ENCODE measurements around the gene TMEM143.

TMEM143 gene

DNA sequence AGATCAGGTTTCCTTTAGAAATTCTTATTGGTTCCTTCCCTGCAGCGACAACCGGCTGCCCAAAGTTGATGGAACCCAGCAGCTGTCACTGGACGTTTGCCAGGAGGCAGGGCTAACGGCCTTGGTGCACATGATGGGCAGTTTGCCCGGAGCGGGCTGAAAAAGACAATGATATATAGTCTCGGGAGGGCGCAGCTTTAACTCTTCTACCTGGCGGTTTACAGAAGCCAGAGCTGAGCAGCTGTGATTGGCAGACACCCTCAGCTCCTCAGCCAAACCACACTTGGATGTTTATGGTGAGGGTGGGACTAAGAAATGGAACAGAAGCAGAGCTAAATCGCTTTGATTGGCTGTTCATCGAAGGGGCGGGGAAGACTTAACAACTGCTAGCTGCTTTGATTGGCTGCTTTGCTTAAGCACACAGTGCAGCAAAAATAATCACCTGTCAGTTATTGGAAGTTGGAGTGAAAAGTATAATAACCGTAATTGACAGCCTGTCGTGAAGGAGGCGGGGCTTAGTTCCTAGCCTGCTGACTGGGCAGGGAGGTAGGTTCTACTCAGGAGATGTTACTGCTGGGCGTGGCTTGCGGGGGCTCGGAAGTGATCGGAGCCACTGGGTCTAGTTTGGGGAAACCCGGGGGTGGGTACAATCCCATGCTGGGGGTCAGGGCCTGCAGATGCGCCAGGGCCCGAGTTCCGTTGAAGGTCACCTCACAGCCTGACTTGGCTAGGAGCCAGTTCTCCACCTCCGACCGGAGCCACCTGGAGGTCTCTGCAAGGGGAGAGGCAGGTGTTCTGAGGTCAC lies 30.9 kb downstream of the TMEM143 start:
- Histone ChIP-seq H3K9me3 (ENCODE audit: control extremely low read depth in 1 of 5, control insufficient read depth in 4 of 5, insufficient read depth in 2 of 5, low read depth in 1 of 5, low read length in 4 of 5) (peaks cover 0 to 5% (median 0%) of the 10 kb centered on the region in 5 experiments), H3K27me3 (replicated peaks in 2 of 5; ENCODE audit: control insufficient read depth in 4 of 5, insufficient read depth in 5 of 5, low read length in 4 of 5) (no peaks in the 10 kb centered on the region), H3K4me3 (ENCODE audit: control insufficient read depth in 1 of 7, extremely low read depth in 1 of 7, insufficient read depth in 4 of 7, low read depth in 2 of 7, low read length in 6 of 7) (peak overlapping the region; percentile 54 to 91 (median 84)), H3K4me1 (ENCODE audit: control extremely low read depth in 1 of 4, control insufficient read depth in 4 of 4, insufficient read depth in 4 of 4, low read length in 3 of 4) (peaks cover 14 to 56% (median 47%) of the 10 kb centered on the region in 4 experiments), H3K27ac (ENCODE audit: insufficient read depth in 1 of 2, low read depth in 1 of 2, low read length in 2 of 2, poor library complexity in 1 of 2, severe bottlenecking in 2 of 2) (peak overlapping the region; percentile 91 to 92), H3K36me3 (ENCODE audit: control insufficient read depth in 4 of 4, insufficient read depth in 4 of 4, low read length in 3 of 4) (peaks cover 0 to 19% (median 15%) of the 10 kb centered on the region in 4 experiments)
- ChIA-PET CTCF (interaction anchor here (0.6 to 13.0 kb wide), 12 partner anchors 14 to 1163 kb away, joined by 3 to 286 read pairs (median 4); partner anchors contain the start of genes EMP3 and KDELR1), POLR2A (interaction anchor here (0.6 to 5.3 kb wide), 5 partner anchors 8 to 75 kb away, joined by 3 to 85 read pairs (median 9); partner anchors contain the start of gene EMP3)
- 0% methylated on average over 19 of the region's 25 CpGs for WGBS (ENCODE audit: insufficient coverage)
- peak; percentile 99 to 100 (median 99) for DNase-seq

DNA sequence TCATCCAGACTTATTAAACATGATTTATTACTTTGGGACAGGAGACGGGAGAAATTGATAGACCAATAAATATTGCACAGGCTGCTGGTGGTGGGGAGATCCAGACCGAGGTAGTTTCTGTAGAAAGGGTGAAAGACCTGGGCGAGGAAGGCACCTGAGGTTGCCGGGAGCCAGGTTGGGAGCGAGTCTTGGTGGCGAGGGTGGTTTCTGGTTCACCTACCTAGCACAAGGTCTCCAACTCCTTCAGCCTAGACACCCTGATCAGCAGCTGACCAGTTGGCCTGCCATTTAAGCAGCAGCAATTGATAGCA lies 31.4 kb downstream of the TMEM143 start:
- peaks cover 0 to 5% (median 0%) of the 10 kb centered on the region in 5 experiments for H3K9me3 ChIP-seq (ENCODE audit: control extremely low read depth in 1 of 5, control insufficient read depth in 4 of 5, insufficient read depth in 2 of 5, low read depth in 1 of 5, low read length in 4 of 5)
- CTCF ChIA-PET: interaction anchor here (0.6 to 13.0 kb wide), 9 partner anchors 14 to 756 kb away, joined by 3 to 286 read pairs (median 4); partner anchors contain the start of genes EMP3 and KDELR1
- H3K4me1 ChIP-seq (ENCODE audit: control extremely low read depth in 1 of 4, control insufficient read depth in 4 of 4, insufficient read depth in 4 of 4, low read length in 3 of 4): peaks cover 14 to 62% (median 51%) of the 10 kb centered on the region in 4 experiments
- peaks cover 0 to 21% (median 19%) of the 10 kb centered on the region in 4 experiments for H3K36me3 ChIP-seq (ENCODE audit: control insufficient read depth in 4 of 4, insufficient read depth in 4 of 4, low read length in 3 of 4)
- peak overlapping the region in 1 of 2 experiments; percentile 71 for H3K27ac ChIP-seq (ENCODE audit: insufficient read depth in 1 of 2, low read depth in 1 of 2, low read length in 2 of 2, poor library complexity in 1 of 2, severe bottlenecking in 2 of 2)
- H3K27me3 ChIP-seq (replicated peaks in 2 of 5; ENCODE audit: control insufficient read depth in 4 of 5, insufficient read depth in 5 of 5, low read length in 4 of 5): no peaks in the 10 kb centered on the region
- peak overlapping the region; percentile 5 to 91 (median 84) for H3K4me3 ChIP-seq (ENCODE audit: control insufficient read depth in 1 of 7, extremely low read depth in 1 of 7, insufficient read depth in 4 of 7, low read depth in 2 of 7, low read length in 6 of 7)
- WGBS (ENCODE audit: insufficient coverage): 56% methylated on average over 5 of the region's 6 CpGs
- no peak for DNase-seq
- POLR2A ChIA-PET: interaction anchor here (1.8 to 5.3 kb wide), 2 partner anchors 9 to 13 kb away, joined by 9 to 85 read pairs; a partner anchor contains a TSS

DNA sequence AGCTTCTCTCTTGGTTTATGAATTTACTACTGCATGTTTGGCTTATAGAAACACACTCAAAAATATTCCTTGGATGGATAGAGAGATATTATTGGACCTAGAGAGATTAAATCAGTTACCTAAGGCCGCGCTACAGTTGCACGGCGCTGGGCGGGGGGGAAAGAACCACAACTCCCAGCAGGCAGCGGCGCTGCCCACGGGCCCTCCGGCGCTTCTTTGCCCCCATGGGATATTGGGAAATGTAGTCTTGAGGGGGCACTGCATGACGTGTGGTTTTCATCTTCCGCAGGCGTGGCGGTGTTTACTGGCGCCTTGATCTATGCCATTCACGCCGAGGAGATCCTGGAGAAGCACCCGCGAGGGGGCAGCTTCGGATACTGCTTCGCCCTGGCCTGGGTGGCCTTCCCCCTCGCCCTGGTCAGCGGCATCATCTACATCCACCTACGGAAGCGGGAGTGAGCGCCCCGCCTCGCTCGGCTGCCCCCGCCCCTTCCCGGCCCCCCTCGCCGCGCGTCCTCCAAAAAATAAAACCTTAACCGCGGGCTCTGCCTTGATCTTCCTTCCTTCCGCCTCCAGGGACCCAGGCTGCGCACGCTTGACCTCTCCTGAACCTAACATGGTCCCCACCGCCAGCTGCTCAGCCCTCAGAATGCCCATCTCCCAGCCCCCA lies 33.6 kb downstream of the TMEM143 start:
- no peaks in the 10 kb centered on the region for H3K27me3 ChIP-seq (replicated peaks in 2 of 5; ENCODE audit: control insufficient read depth in 4 of 5, insufficient read depth in 5 of 5, low read length in 4 of 5)
- H3K36me3 ChIP-seq (ENCODE audit: control insufficient read depth in 4 of 4, insufficient read depth in 4 of 4, low read length in 3 of 4): peaks cover 0 to 22% (median 19%) of the 10 kb centered on the region in 4 experiments
- DNase-seq: peak; percentile 91 to 95 (median 94)
- peak overlapping the region; percentile 10 to 78 (median 52) for H3K4me3 ChIP-seq (ENCODE audit: control insufficient read depth in 1 of 7, extremely low read depth in 1 of 7, insufficient read depth in 4 of 7, low read depth in 2 of 7, low read length in 6 of 7)
- H3K4me1 ChIP-seq (ENCODE audit: control extremely low read depth in 1 of 4, control insufficient read depth in 4 of 4, insufficient read depth in 4 of 4, low read length in 3 of 4): peaks cover 14 to 78% (median 71%) of the 10 kb centered on the region in 4 experiments
- 2% methylated on average over 23 of the region's 41 CpGs for WGBS (ENCODE audit: insufficient coverage)
- POLR2A ChIA-PET: interaction anchor here (5.3 kb wide), 1 partner anchor 11 kb away, joined by 85 read pairs; a partner anchor contains a TSS
- H3K27ac ChIP-seq (ENCODE audit: insufficient read depth in 1 of 2, low read depth in 1 of 2, low read length in 2 of 2, poor library complexity in 1 of 2, severe bottlenecking in 2 of 2): peak overlapping the region; percentile 19 to 68
- CTCF ChIA-PET: interaction anchor here (1.0 to 13.0 kb wide), 2 partner anchors 12 to 73 kb away, joined by 3 to 286 read pairs; partner anchors contain the start of gene EMP3
- peaks cover 0 to 5% (median 0%) of the 10 kb centered on the region in 5 experiments for H3K9me3 ChIP-seq (ENCODE audit: control extremely low read depth in 1 of 5, control insufficient read depth in 4 of 5, insufficient read depth in 2 of 5, low read depth in 1 of 5, low read length in 4 of 5)

DNA sequence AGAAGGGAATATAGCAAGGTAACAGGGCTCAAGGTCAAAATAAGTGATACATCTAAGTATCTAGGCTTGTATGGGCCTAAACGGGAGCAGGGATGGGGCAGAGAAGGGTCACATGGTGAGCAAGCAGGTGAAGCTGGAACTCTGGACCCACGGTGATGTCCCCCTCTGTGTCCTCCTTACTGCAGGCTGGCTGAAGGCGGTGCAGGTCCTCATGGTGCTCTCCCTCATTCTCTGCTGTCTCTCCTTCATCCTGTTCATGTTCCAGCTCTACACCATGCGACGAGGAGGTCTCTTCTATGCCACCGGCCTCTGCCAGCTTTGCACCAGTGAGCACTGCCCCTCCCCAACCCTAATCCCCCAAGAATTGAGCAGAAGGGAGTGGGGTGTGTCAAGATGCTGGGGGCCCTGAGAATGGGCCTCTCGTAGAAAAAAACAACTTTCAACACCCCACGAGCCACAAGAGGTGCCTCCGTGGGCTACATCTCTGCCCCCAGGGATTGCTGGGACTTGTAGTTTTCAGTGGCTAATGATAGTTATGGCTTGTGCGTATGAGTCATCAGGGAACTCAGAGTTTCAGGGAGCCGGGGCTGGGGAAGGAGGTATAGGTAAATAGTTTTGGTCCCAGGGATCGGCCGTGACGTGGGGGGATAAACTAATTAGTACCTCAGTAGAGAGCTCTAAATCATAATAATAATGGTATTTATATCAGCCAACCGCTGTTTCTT lies 34.4 kb downstream of the TMEM143 start:
- peaks cover 0 to 22% (median 19%) of the 10 kb centered on the region in 4 experiments for H3K36me3 ChIP-seq (ENCODE audit: control insufficient read depth in 4 of 4, insufficient read depth in 4 of 4, low read length in 3 of 4)
- H3K4me3 ChIP-seq (ENCODE audit: control insufficient read depth in 1 of 7, extremely low read depth in 1 of 7, insufficient read depth in 4 of 7, low read depth in 2 of 7, low read length in 6 of 7): peak overlapping the region in 6 of 7 experiments; percentile 39 to 78 (median 55)
- H3K27me3 ChIP-seq (replicated peaks in 2 of 5; ENCODE audit: control insufficient read depth in 4 of 5, insufficient read depth in 5 of 5, low read length in 4 of 5): no peaks in the 10 kb centered on the region
- H3K4me1 ChIP-seq (ENCODE audit: control extremely low read depth in 1 of 4, control insufficient read depth in 4 of 4, insufficient read depth in 4 of 4, low read length in 3 of 4): peaks cover 14 to 85% (median 76%) of the 10 kb centered on the region in 4 experiments
- peak in 2 of 3 donors; percentile 61 to 68 for DNase-seq
- 63% methylated on average over 5 of the region's 15 CpGs for WGBS (ENCODE audit: insufficient coverage)
- no peak overlapping the region for H3K27ac ChIP-seq (ENCODE audit: insufficient read depth in 1 of 2, low read depth in 1 of 2, low read length in 2 of 2, poor library complexity in 1 of 2, severe bottlenecking in 2 of 2)
- CTCF ChIA-PET: interaction anchor here (1.0 to 13.0 kb wide), 2 partner anchors 11 to 74 kb away, joined by 3 to 286 read pairs; partner anchors contain the start of gene EMP3
- H3K9me3 ChIP-seq (ENCODE audit: control extremely low read depth in 1 of 5, control insufficient read depth in 4 of 5, insufficient read depth in 2 of 5, low read depth in 1 of 5, low read length in 4 of 5): peaks cover 0 to 5% (median 0%) of the 10 kb centered on the region in 5 experiments
- POLR2A ChIA-PET: no interaction called here

DNA sequence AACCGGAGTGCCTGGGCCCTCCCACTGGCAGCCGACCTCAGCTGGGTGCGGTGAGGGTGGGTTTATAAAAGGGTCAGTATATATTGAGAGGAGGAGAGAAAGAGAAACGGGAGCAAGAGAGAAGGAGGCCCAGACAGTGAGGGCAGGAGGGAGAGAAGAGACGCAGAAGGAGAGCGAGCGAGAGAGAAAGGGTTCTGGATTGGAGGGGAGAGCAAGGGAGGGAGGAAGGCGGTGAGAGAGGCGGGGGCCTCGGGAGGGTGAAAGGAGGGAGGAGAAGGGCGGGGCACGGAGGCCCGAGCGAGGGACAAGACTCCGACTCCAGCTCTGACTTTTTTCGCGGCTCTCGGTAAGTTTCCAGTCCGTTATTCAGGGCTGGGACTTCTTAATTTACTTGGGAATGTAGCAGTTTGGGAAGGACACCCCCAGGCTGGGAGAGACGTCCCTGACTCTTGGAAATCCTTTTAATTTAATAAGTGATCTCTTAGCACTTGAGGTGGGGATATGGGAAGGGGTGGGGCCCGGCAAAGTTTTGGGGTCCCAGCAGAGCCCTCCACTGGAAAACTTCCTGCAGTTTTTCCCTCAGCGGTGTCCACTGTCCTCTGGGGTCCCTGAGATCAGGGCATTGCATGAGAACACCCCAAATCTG lies 38.4 kb downstream of the TMEM143 start, which contains the start of gene EMP3:
TSS of gene EMP3 (plus strand) at position 288 of the 646 bp plus-strand sequence. CDS start 1,293 bp downstream, outside the sequence.
- peak; percentile 84 to 93 (median 91) for DNase-seq
- H3K4me3 ChIP-seq (ENCODE audit: control insufficient read depth in 1 of 7, extremely low read depth in 1 of 7, insufficient read depth in 4 of 7, low read depth in 2 of 7, low read length in 6 of 7): peak within 1 kb of the TSS; percentile 58 to 95 (median 86)
- ChIA-PET POLR2A (interaction anchor here (0.9 to 1.5 kb wide), 3 partner anchors 8 to 293 kb away, joined by 3 to 9 read pairs (median 3); partner anchors contain the start of genes KDELR1, RPL18 and SPHK2), CTCF (interaction anchor here (1.7 to 16.4 kb wide), 2 partner anchors 10 to 11 kb away, joined by 4 to 286 read pairs; no protein-coding TSS in a partner anchor)
- 0% methylated on average over 13 of the region's 22 CpGs for WGBS (ENCODE audit: insufficient coverage)
- peak within 1 kb of the TSS; percentile 89 to 97 for H3K27ac ChIP-seq (ENCODE audit: insufficient read depth in 1 of 2, low read depth in 1 of 2, low read length in 2 of 2, poor library complexity in 1 of 2, severe bottlenecking in 2 of 2)
- no peaks in the 10 kb centered on the region for H3K27me3 ChIP-seq (replicated peaks in 2 of 5; ENCODE audit: control insufficient read depth in 4 of 5, insufficient read depth in 5 of 5, low read length in 4 of 5)
- peaks cover 0 to 17% (median 16%) of the 10 kb centered on the region in 4 experiments for H3K36me3 ChIP-seq (ENCODE audit: control insufficient read depth in 4 of 4, insufficient read depth in 4 of 4, low read length in 3 of 4)
- H3K9me3 ChIP-seq (ENCODE audit: control extremely low read depth in 1 of 5, control insufficient read depth in 4 of 5, insufficient read depth in 2 of 5, low read depth in 1 of 5, low read length in 4 of 5): peaks cover 0 to 5% (median 0%) of the 10 kb centered on the region in 5 experiments
- peaks cover 12 to 82% (median 77%) of the 10 kb centered on the region in 4 experiments for H3K4me1 ChIP-seq (ENCODE audit: control extremely low read depth in 1 of 4, control insufficient read depth in 4 of 4, insufficient read depth in 4 of 4, low read length in 3 of 4)
